ENCODE data around the gene OR5AC2. TPM values are rescaled to one million over a fixed set of nuclear protein-coding genes. Genes with fewer than 3 reads are reported as not detected.

Gene OR5AC2
- not detected for total RNA-seq

GRCh38 chr3:98086873-98087272, at the start of gene OR5AC2:
TSS of gene OR5AC2 (plus strand) at chr3:98087173. CDS start at chr3:98087173, 0 bp downstream.
- no peak for DNase-seq (ENCODE audit: low read depth in 2 of 3, low spot score in 2 of 3)

GRCh38 chr3:98038286-98038685, 48.7 kb upstream of the OR5AC2 start:
- DNase-seq (ENCODE audit: low read depth in 2 of 3, low spot score in 2 of 3): no peak

GRCh38 chr3:98038876-98039275, 48.1 kb upstream of the OR5AC2 start:
- no peak for DNase-seq (ENCODE audit: low read depth in 2 of 3, low spot score in 2 of 3)

GRCh38 chr3:98039322-98040024, 47.5 kb upstream of the OR5AC2 start:
- peak; percentile 77 to 91 (median 83) for DNase-seq (ENCODE audit: low read depth in 2 of 3, low spot score in 2 of 3)

- no peak for DNase-seq (ENCODE audit: low read depth in 2 of 3, low spot score in 2 of 3)
Observed at GRCh38 chr3:98041350-98041749, 45.6 kb upstream of the OR5AC2 start.

GRCh38 chr3:98048586-98048985, 38.4 kb upstream of the OR5AC2 start:
- DNase-seq (ENCODE audit: low read depth in 2 of 3, low spot score in 2 of 3): no peak

- no peak for DNase-seq (ENCODE audit: low read depth in 2 of 3, low spot score in 2 of 3)
Observed at GRCh38 chr3:98049271-98049670, 37.7 kb upstream of the OR5AC2 start.

- no peak for DNase-seq (ENCODE audit: low read depth in 2 of 3, low spot score in 2 of 3)
Observed at GRCh38 chr3:98056035-98056434, 30.9 kb upstream of the OR5AC2 start.

GRCh38 chr3:98057631-98058030, 29.3 kb upstream of the OR5AC2 start:
- no peak for DNase-seq (ENCODE audit: low read depth in 2 of 3, low spot score in 2 of 3)

- no peak for DNase-seq (ENCODE audit: low read depth in 2 of 3, low spot score in 2 of 3)
Observed at GRCh38 chr3:98058244-98058960, 28.6 kb upstream of the OR5AC2 start.

- DNase-seq (ENCODE audit: low read depth in 2 of 3, low spot score in 2 of 3): no peak
Observed at GRCh38 chr3:98068824-98069223, 18.1 kb upstream of the OR5AC2 start.

GRCh38 chr3:98070840-98071239, 16.1 kb upstream of the OR5AC2 start:
- DNase-seq (ENCODE audit: low read depth in 2 of 3, low spot score in 2 of 3): no peak

GRCh38 chr3:98073486-98073885, 13.5 kb upstream of the OR5AC2 start:
- no peak for DNase-seq (ENCODE audit: low read depth in 2 of 3, low spot score in 2 of 3)

- DNase-seq (ENCODE audit: low read depth in 2 of 3, low spot score in 2 of 3): no peak
Observed at GRCh38 chr3:98095882-98096281, 8.9 kb downstream of the OR5AC2 start.

GRCh38 chr3:98099848-98100247, 12.9 kb downstream of the OR5AC2 start:
- no peak for DNase-seq (ENCODE audit: low read depth in 2 of 3, low spot score in 2 of 3)

- no peak for DNase-seq (ENCODE audit: low read depth in 2 of 3, low spot score in 2 of 3)
Observed at GRCh38 chr3:98108162-98108561, 21.2 kb downstream of the OR5AC2 start.

GRCh38 chr3:98109807-98110549, 23.0 kb downstream of the OR5AC2 start:
- DNase-seq (ENCODE audit: low read depth in 2 of 3, low spot score in 2 of 3): no peak

GRCh38 chr3:98110550-98110908, 23.6 kb downstream of the OR5AC2 start:
- no peak for DNase-seq (ENCODE audit: low read depth in 2 of 3, low spot score in 2 of 3)

- no peak for DNase-seq (ENCODE audit: low read depth in 2 of 3, low spot score in 2 of 3)
Observed at GRCh38 chr3:98114264-98114663, 27.3 kb downstream of the OR5AC2 start.

- no peak for DNase-seq (ENCODE audit: low read depth in 2 of 3, low spot score in 2 of 3)
Observed at GRCh38 chr3:98115717-98116116, 28.7 kb downstream of the OR5AC2 start.

- no peak for DNase-seq (ENCODE audit: low read depth in 2 of 3, low spot score in 2 of 3)
Observed at GRCh38 chr3:98130421-98130820, 43.4 kb downstream of the OR5AC2 start, which contains the start of gene OR5H1. TSS of gene OR5H1 (plus strand) at chr3:98130721. CDS start at chr3:98132698, 1,977 bp downstream.

GRCh38 chr3:98136631-98137030, 49.7 kb downstream of the OR5AC2 start:
- no peak for DNase-seq (ENCODE audit: low read depth in 2 of 3, low spot score in 2 of 3)

All from hematopoietic multipotent progenitor cell (in vitro differentiated cells).